Occipital lobe (tissue), 2 donors: ENCODE results near the gene TPMT. TPM values are rescaled to one million over a fixed set of nuclear protein-coding genes. Genes with fewer than 3 reads are reported as not detected.

ENCODE experiments used
- DNase-seq: peaks from one replicate; lab custom pipeline; 2025; lab: John Stamatoyannopoulos, UW
- total RNA-seq: library from RNA; depleted of rRNA; stranded (reverse); fragments of >200 nt; gene quantifications from one replicate; pipeline ENCODE4 v1.2.3, GENCODE V29; 2014

The TPMT gene
- total RNA-seq, 1 donor from 2014 or later = 7.8 TPM

DNA sequence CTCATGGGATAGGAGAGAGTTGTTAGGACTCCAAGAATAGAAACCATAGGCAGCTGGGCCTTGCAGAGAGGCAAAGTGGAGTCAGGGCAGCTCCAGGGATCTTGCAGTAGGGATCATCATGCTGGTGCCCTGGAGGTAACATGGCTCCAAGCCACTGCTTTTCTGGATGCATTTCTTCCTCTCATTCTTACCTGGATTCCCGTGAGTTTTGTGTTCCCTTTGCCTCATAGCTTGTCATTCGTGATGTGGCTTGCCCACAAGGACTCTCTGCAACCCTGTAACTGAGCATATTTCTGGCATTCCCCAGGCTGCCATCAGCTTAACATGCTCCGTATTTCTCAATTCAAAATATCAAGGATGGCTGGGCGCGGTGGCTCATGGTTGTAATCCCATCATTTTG, 37.7 kb downstream of the TPMT start:
- DNase-seq = no peak

DNA sequence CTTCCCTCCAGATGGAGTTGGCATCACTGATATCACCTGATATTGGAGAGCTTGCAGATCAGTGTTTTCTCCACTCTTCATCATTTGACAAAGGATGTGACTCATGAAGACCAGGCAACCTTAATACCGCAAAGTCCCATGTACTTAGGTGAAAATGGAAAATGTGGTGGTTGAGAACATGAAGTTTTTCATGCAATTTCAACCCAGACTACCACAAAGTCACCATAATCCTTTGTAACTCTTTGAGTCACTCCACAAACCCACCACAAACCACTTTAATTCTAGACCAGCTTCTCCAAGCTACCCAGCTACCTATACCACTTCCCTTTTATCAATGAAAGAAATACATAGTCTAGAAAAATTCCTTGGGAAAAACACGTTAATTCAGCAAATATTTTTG, 39.5 kb downstream of the TPMT start:
- DNase-seq = no peak

- DNase-seq = no peak
These were observed 44.7 kb downstream of the TPMT start for GRCh38 chr6:18110162-18110561.

DNA sequence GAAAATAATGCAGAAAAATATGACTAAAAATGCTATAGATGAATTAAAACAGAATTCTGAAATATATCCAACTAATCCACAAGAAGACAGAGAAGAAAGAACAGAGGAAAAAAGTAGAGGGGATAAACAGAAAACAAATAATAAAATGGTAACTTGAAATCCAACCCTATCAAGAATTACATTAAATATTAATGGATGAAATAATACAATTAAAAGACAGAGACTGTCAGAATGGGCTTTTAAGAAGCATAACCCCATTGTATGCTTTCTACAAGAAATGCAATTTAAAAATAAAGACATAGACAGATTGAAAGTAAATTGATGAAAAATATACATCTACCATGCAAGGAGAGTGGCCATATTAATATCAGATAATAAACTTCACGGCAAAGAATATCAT, 47.8 kb downstream of the TPMT start:
- DNase-seq = no peak

DNA sequence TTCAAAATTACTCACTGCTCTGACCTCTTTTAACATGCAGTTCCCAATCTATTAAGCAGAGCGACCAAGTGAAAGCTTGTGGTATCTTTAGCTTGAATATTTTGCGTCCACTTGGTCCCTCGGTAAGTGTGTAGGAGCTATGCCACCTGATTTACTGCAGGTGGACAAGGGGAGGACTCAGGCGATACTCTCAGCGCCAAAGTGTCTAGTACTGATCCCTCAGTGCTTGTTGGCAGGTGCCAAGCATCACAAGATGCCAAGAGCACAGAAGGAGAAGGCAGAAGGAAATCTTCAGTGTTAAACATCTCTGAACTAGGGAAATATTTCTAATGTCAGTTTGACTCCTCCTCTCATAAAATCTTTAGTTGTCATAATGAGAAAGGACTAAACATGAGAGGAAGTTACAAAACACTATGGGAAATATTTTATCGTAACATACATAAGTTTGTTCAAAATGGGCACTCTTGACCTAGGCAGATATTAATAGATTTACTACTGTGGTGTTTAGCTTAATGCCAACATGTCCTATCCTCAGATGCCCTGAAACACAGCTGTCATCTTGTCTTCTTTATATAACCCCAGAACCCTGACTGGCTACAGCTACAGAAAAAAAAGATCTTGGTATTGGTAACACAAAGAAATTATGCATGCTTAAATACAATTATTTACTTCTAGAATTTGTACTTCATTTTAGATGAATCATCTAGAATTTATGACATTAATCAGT, 51.9 kb downstream of the TPMT start:
- no peak for DNase-seq

DNA sequence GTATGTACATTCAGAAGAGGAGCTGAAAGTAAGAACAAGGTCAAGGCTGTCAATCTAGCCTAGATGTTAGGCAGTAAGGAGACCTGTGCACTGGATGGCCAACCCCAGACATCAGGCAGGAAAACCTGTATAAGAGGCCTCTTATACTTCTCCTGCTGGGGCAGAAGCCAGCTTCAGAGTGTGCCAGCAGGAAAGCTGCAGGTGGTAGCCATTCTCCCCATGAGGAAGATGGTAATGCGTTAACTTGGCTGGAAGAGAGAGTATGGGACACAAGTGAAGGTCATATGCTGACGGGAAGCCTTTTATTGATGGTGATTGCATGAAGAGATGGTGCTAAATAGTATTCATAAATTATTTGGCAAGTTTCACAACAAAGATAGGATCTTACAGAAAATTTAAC, 53.0 kb downstream of the TPMT start:
- no peak for DNase-seq

DNA sequence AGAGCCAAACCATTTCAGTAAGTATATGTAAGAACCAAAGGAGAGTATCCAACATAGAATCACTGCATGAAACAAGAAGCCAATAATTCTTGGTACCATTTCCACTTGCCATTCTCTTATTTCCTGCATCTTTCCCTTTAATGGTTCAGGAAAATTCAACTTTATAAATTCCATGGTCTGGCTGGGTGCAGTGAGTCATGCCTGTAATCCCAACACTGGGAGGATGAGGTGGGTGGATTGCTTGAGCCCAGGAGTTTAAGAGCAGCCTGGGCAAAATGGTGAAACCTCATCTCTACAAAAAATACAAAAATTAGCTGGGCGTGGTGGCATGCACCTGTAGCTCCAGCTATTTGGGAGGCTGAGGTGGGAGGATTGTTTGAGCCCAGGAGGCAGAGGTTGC, 53.6 kb downstream of the TPMT start:
- no peak for DNase-seq

- DNase-seq = peak; percentile 5
These were observed 54.6 kb downstream of the TPMT start for GRCh38 chr6:18100296-18100695.

- no peak for DNase-seq
These were observed 55.4 kb downstream of the TPMT start for GRCh38 chr6:18099511-18099910.

- no peak for DNase-seq
These were observed 58.5 kb downstream of the TPMT start for GRCh38 chr6:18096423-18096822.

- no peak for DNase-seq
These were observed 63.5 kb downstream of the TPMT start for GRCh38 chr6:18091382-18091781.

- DNase-seq = no peak
These were observed 64.5 kb downstream of the TPMT start for GRCh38 chr6:18090349-18090786.

DNA sequence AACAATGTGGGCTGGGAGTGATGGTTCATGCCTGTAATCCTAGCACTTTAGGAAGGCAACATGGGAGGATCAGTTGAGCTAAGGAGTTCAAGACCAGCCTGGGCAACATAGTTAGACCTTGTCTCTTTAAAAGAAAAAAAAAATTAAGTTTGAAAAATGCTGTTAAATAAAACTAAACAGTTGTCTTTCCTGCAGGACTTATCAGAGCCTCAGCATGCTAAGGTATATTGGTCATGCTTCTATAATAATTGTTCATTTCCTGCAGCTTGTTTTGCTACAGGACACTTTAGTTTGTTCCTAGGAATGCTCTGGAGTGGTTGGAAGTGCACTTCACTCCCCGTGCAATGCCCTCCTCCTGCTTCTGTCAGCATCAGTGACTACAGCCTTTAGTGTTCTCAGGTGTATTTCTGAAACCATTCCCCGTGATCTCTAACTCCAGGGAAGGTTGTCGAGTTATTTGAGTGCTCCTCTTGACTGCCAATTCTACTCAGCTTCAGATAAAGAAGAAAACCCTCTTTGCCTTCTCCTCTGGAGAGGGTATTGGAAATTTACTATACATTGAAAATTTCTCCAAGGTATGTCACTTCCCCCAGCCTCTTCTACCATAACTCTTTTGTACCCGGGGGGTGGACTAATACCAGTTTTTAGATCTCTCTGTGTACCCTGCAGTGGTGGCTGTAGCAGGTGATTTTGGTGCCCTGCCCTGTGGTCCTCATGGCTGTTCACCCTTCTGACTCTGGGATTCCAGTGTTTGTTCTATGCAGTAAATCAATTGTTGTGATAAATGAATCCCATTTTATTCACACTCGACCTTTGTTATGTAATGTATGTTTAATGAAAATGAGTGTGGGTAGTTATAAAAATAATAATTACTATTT, 66.2 kb downstream of the TPMT start:
- no peak for DNase-seq

DNA sequence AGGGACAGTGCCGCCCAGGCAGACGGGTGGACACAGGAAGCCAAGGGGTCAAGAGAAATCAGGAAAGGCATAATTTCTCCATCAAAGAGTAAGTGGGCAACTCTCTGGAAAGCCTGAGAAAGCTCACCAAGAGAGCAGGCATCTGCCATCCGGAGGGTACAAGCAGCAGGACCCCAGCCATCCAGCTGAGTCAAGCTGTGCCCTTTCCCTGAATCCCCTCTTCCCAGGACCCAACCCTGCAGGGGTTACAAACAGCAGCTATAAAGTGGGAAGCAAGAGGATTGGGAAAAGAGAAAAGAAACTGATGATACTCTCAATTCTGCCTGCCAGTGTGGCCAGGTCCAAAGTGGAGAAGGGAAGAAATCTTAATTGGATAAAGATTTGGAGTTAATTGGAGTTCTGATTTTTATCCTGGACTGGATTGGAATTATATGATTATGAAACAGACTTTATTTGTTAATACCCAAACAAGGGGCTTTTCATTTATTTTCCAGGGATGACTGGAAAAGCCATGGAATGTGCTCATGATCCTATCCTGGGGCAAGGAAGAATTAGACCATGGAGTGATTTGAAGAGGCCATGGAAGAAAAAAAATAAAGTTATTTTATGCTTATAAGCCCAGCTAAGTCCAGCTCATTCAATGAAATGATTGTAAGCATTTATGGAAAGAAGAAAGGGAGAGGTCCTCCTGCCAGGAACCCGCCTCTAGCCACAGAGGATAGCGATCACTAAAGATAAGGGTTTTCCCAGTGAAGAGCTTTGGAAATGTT, 67.3 kb downstream of the TPMT start:
- no peak for DNase-seq

DNA sequence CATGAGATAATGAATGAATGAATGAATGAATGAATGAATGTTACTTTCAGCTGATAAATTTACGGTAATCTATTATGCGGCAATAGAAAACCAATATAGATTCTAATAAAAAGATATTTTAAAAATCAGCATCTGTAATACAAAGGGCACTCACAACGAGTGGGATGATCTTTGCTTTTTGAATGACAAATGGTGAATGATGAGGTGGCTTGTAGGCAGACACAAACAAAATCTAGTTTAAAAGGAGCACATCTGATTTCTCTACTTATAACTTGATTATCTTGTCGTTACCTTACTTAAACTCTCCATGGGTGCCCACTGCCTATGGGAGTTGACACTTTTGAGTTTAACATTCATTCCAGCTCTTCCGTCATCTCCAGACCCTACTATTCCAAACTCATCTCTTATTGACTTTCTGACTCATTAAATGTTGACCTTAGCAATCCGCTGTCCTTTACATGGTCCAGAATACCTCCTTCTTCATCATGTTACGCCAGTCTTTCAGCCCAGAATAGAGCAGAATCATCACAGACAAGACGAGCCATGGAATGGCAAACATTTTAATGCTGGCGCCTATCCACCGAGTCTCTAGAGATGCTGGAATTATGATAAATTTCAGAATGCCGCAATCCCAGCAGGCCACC, 73.7 kb downstream of the TPMT start:
- DNase-seq = no peak

GRCh38 chr6:18080544-18080943, 74.3 kb downstream of the TPMT start:
- no peak for DNase-seq

GRCh38 chr6:18078866-18079265, 76.0 kb downstream of the TPMT start:
- DNase-seq = no peak
